Measurements from ENCODE around the gene BICC1.

GRCh38 chr10:58514111-58514770 is 1.6 kb downstream of the BICC1 start:
- TF ChIP-seq BHLHE40 (IDR thresholded peaks at IDR 0.05; ENCODE audit: low read depth, low read length) = no peak
- no peak for TF ChIP-seq RFX5 (IDR thresholded peaks at IDR 0.05; ENCODE audit: low read depth, low read length)
- TF ChIP-seq CHD1 (IDR thresholded peaks at IDR 0.05; ENCODE audit: low read depth, low read length) = no peak

Data from IMR-90 (cell line).